Measurements from ENCODE around the gene SIM2. TPM values are rescaled to one million over a fixed set of nuclear protein-coding genes. Genes with fewer than 3 reads are reported as not detected.

SIM2 gene
- total RNA-seq, 3 donors from 2014 or later (not counting 1 experiment from before 2014, with no cell fraction given): not detected

DNA sequence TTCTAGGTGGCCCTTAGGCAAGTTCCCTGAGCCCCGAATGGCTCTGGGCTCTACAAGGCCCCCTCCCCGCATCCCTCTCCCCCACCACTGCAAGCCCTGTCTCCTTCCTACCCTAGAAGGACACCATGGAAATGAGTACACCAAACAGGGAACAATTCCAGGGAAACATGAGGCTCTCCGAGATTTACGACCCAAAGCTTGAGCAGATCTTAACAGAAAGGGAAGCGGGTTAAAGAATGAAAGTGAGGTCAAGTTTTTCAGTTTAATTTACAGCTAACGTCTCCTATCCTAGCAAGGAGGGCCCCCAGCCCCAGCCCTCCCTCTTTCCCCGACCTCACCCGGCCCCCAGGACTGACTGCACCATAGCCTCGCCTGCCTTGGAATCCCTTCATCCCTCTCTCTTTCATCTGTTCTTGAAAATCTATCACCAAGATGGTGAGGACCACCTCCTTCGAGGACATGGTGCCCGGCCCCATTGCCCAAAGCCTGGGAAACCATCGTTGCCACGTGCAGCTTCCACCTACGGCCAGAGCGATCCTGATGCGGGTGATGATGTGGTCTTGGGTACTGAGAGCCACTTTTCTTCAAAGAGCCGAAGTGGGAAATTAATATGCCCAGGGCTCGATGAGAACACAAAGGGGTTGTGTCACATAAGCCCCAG lies 30.5 kb downstream of the SIM2 start:
- no peak for DNase-seq
- no peak overlapping the region for H3K27ac ChIP-seq (ENCODE audit: low read length)
- no peaks in the 10 kb centered on the region for H3K9me3 ChIP-seq (ENCODE audit: control insufficient read depth, insufficient read depth, low read length)
- Mint-ChIP-seq H3K4me3 (no peak overlapping the region), H3K4me1 (no peaks in the 10 kb centered on the region), H3K36me3 (no peaks in the 10 kb centered on the region), H3K27me3 (ENCODE audit: low read depth in 2 of 2) (peaks cover 0 to 10% of the 10 kb centered on the region in 2 donors), H3K27ac (no peak overlapping the region), H3K9me3 (no peaks in the 10 kb centered on the region)
- no peak overlapping the region for H3K4me3 ChIP-seq (ENCODE audit: low read length)
- no peaks in the 10 kb centered on the region for H3K27me3 ChIP-seq (ENCODE audit: control insufficient read depth, insufficient read depth, low read length)
- no peaks in the 10 kb centered on the region for H3K4me1 ChIP-seq (ENCODE audit: control insufficient read depth, insufficient read depth, low read length)
- intact Hi-C loops (cut with micrococcal nuclease): no loop called here
- TF ChIP-seq, protein P1, sequence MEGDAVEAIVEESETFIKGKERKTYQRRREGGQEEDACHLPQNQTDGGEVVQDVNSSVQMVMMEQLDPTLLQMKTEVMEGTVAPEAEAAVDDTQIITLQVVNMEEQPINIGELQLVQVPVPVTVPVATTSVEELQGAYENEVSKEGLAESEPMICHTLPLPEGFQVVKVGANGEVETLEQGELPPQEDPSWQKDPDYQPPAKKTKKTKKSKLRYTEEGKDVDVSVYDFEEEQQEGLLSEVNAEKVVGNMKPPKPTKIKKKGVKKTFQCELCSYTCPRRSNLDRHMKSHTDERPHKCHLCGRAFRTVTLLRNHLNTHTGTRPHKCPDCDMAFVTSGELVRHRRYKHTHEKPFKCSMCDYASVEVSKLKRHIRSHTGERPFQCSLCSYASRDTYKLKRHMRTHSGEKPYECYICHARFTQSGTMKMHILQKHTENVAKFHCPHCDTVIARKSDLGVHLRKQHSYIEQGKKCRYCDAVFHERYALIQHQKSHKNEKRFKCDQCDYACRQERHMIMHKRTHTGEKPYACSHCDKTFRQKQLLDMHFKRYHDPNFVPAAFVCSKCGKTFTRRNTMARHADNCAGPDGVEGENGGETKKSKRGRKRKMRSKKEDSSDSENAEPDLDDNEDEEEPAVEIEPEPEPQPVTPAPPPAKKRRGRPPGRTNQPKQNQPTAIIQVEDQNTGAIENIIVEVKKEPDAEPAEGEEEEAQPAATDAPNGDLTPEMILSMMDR (IDR thresholded peaks at IDR 0.05): no peak
- H3K36me3 ChIP-seq (ENCODE audit: control insufficient read depth, insufficient read depth, low read length): no peaks in the 10 kb centered on the region
- ATAC-seq: no peak
- WGBS (ENCODE audit: insufficient coverage): 75% methylated on average over 18 of the region's 18 CpGs

DNA sequence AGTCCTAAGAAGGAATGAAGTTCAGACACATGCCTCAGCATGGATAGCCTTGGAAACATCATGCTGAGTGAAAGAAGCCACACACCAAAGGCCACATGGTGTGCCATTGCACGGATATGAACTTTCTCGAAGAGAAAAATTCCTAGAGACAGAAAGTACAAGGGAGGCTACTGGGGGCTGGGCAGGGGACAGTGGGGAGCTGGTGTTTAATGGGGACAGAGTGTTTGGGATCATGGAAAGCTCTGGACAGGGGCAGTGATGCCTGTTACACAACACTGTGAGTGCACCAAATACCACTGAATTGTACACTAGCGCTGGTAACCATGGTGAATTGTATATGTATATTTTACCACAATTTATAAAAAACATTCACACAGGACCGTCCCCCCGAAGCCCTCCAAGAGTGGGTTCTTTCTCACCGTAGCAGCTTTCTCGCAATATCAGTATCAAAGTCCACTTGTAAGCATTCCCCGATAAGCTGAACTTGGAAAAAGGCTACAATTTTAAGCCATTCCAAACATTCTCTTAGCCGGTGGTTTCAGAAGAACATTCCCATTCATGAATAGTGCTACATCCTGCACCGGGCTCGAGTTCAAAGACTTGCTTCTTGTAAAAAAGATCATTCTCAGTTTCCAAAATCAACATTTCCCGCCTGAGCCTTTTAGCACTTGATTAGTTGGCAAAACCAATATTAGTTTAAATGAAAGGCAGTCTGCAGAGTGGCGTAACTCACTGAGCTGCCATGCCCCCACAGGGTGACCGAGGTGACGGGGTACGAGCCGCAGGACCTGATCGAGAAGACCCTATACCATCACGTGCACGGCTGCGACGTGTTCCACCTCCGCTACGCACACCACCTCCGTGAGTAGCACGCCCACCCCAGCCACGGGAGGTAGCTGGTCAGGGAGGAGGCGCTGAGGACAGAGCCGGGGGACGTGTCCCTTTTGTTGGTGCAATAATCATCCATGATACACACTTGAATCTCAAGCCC lies 31.7 kb downstream of the SIM2 start:
- DNase-seq (no peak), ATAC-seq (no peak)
- Histone ChIP-seq H3K9me3 (ENCODE audit: control insufficient read depth, insufficient read depth, low read length) (no peaks in the 10 kb centered on the region), H3K36me3 (ENCODE audit: control insufficient read depth, insufficient read depth, low read length) (no peaks in the 10 kb centered on the region), H3K4me3 (ENCODE audit: low read length) (no peak overlapping the region), H3K27me3 (ENCODE audit: control insufficient read depth, insufficient read depth, low read length) (no peaks in the 10 kb centered on the region), H3K4me1 (ENCODE audit: control insufficient read depth, insufficient read depth, low read length) (no peaks in the 10 kb centered on the region), H3K27ac (ENCODE audit: low read length) (no peak overlapping the region)
- intact Hi-C loops (cut with micrococcal nuclease): no loop called here
- Mint-ChIP-seq H3K9me3 (no peaks in the 10 kb centered on the region), H3K36me3 (no peaks in the 10 kb centered on the region), H3K27ac (no peak overlapping the region), H3K27me3 (ENCODE audit: low read depth in 2 of 2) (peaks cover 0 to 6% of the 10 kb centered on the region in 2 donors), H3K4me1 (no peaks in the 10 kb centered on the region), H3K4me3 (no peak overlapping the region)
- TF ChIP-seq, protein P1 (IDR thresholded peaks at IDR 0.05): no peak
- WGBS (ENCODE audit: insufficient coverage): 92% methylated on average over 29 of the region's 30 CpGs

DNA sequence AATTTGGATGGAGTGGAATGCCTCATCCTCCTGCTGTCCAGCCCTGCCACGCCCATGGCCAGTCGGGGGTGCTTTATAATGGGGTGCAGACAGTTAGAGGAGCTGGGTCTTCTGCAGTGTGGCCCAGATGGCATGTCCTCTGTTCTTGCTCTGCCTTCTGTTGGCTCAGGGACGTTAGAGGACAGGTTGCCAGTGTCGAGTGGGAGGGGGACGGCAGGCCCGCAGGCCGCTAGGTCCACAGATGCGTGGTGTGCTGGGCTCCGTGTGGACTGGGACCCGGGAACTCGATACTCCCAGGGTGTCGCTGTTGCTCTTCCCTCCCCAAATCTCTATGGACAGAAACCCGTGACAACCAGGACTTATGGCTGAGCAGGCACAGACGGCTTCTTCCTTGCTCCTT lies 33.3 kb downstream of the SIM2 start:
- no peaks in the 10 kb centered on the region for H3K9me3 ChIP-seq (ENCODE audit: control insufficient read depth, insufficient read depth, low read length)
- no peaks in the 10 kb centered on the region for H3K27me3 ChIP-seq (ENCODE audit: control insufficient read depth, insufficient read depth, low read length)
- H3K36me3 ChIP-seq (ENCODE audit: control insufficient read depth, insufficient read depth, low read length): no peaks in the 10 kb centered on the region
- DNase-seq (no peak), ATAC-seq (no peak)
- H3K4me1 ChIP-seq (ENCODE audit: control insufficient read depth, insufficient read depth, low read length): no peaks in the 10 kb centered on the region
- 83% methylated on average over 14 of the region's 14 CpGs for WGBS (ENCODE audit: insufficient coverage)
- no peak overlapping the region for H3K4me3 ChIP-seq (ENCODE audit: low read length)
- Mint-ChIP-seq H3K36me3 (no peaks in the 10 kb centered on the region), H3K4me1 (no peaks in the 10 kb centered on the region), H3K27me3 (ENCODE audit: low read depth in 2 of 2) (peaks cover 0 to 6% of the 10 kb centered on the region in 2 donors), H3K9me3 (no peaks in the 10 kb centered on the region), H3K27ac (no peak overlapping the region), H3K4me3 (no peak overlapping the region)
- TF ChIP-seq, protein P1 (IDR thresholded peaks at IDR 0.05): no peak
- intact Hi-C loops (cut with micrococcal nuclease): no loop called here
- no peak overlapping the region for H3K27ac ChIP-seq (ENCODE audit: low read length)
